Measurements from ENCODE around the gene PYY. TPM values are rescaled to one million over a fixed set of nuclear protein-coding genes. Genes with fewer than 3 reads are reported as not detected.
"Not testable (repeated sequence)": the region's sequence is repeated elsewhere in the genome, so short reads cannot be mapped to it uniquely, and the experiment has no call there.

PYY gene
- not detected for total RNA-seq

GRCh38 chr17:43953746-43954145, at the start of gene PYY:
Gene PYY (minus strand): TSS chr17:43953940. CDS start chr17:43953483, 457 bp downstream.
- DNase-seq (ENCODE audit: low spot score) = no peak

- DNase-seq (ENCODE audit: low spot score) = no peak
Observed at GRCh38 chr17:44002141-44002848, 48.6 kb upstream of the PYY start.

- DNase-seq (ENCODE audit: low spot score) = no peak
Observed at GRCh38 chr17:44001461-44001920, 47.8 kb upstream of the PYY start.

GRCh38 chr17:44000871-44001460, 47.2 kb upstream of the PYY start:
- DNase-seq (ENCODE audit: low spot score) = no peak

GRCh38 chr17:44000141-44000860, 46.6 kb upstream of the PYY start:
- DNase-seq (ENCODE audit: low spot score) = no peak

GRCh38 chr17:43999024-43999423, 45.3 kb upstream of the PYY start:
- DNase-seq (ENCODE audit: low spot score) = no peak

- no peak for DNase-seq (ENCODE audit: low spot score)
Observed at GRCh38 chr17:43998552-43998951, 44.8 kb upstream of the PYY start.

- not testable (repeated sequence) for DNase-seq (ENCODE audit: low spot score)
Observed at GRCh38 chr17:43997180-43997579, 43.4 kb upstream of the PYY start.

GRCh38 chr17:43995150-43995471, 41.4 kb upstream of the PYY start:
- no peak for DNase-seq (ENCODE audit: low spot score)

GRCh38 chr17:43994272-43995149, 40.8 kb upstream of the PYY start:
- peak; percentile 53 for DNase-seq (ENCODE audit: low spot score)

GRCh38 chr17:43992641-43993040, 38.9 kb upstream of the PYY start:
- no peak for DNase-seq (ENCODE audit: low spot score)

- DNase-seq (ENCODE audit: low spot score) = no peak
Observed at GRCh38 chr17:43988301-43988700, 34.6 kb upstream of the PYY start.

- DNase-seq (ENCODE audit: low spot score) = no peak
Observed at GRCh38 chr17:43987131-43988021, 33.6 kb upstream of the PYY start.

- no peak for DNase-seq (ENCODE audit: low spot score)
Observed at GRCh38 chr17:43986225-43986981, 32.7 kb upstream of the PYY start.

- no peak for DNase-seq (ENCODE audit: low spot score)
Observed at GRCh38 chr17:43984521-43984920, 30.8 kb upstream of the PYY start.

GRCh38 chr17:43983515-43984411, 30.0 kb upstream of the PYY start:
- peak; percentile 16 for DNase-seq (ENCODE audit: low spot score)

GRCh38 chr17:43983196-43983514, 29.4 kb upstream of the PYY start:
- no peak for DNase-seq (ENCODE audit: low spot score)

GRCh38 chr17:43982171-43982570, 28.4 kb upstream of the PYY start:
- DNase-seq (ENCODE audit: low spot score) = no peak

GRCh38 chr17:43979671-43980070, 25.9 kb upstream of the PYY start:
- DNase-seq (ENCODE audit: low spot score) = no peak
